Esophagus muscularis mucosa (tissue), 4 donors: ENCODE measurements around the gene SLC39A11.

ENCODE experiments used
- CTCF ChIP-seq, 3 experiments: fragments of 200-600 bp in 2 of 3; fragments of 450-650 bp in 1 of 3; sonication (generic) in 2 of 3; IDR thresholded peaks; one replicate each; pipeline ENCODE4 v1.5.1; 2017 to 2019; ENCODE audit warnings: antibody characterized with exemption in 3 of 3, mild to moderate bottlenecking in 2 of 3, moderate library complexity in 1 of 3
- EP300 ChIP-seq: sonication (generic); formaldehyde crosslinking; IDR thresholded peaks from one replicate; pipeline ENCODE4 v1.6.1; 2017; ENCODE audit warnings: antibody characterized with exemption
- POLR2AphosphoS5 ChIP-seq, 2 donors: sonication (generic); formaldehyde crosslinking; IDR thresholded peaks; one replicate each; pipeline ENCODE4 v1.6.1; 2017; ENCODE audit warnings: antibody characterized with exemption in 2 of 2

GRCh38 chr17:73107191-73107590 lies 14.7 kb upstream of the SLC39A11 start:
- TF ChIP-seq POLR2AphosphoS5 (IDR thresholded peaks at IDR 0.05), result no peak
- TF ChIP-seq CTCF (IDR thresholded peaks at IDR 0.05), result no peak
- no peak for TF ChIP-seq EP300
